SK-N-SH (cell line): ENCODE measurements around the gene TEAD3.
"Not testable (repeated sequence)": the region's sequence is repeated elsewhere in the genome, so short reads cannot be mapped to it uniquely, and the experiment has no call there.

Experiments used
- CTCF ChIP-seq: fragments of 200-600 bp; sonication (generic); IDR thresholded peaks from 2 replicates; pipeline ENCODE4 v1.6.1; 2017; ENCODE audit warnings: antibody characterized with exemption, mild to moderate bottlenecking, moderate library complexity
- ELF1 ChIP-seq: IDR thresholded peaks from 2 replicates; pipeline ENCODE4 v1.4.0; 2012
- EP300 ChIP-seq, 2 experiments: IDR thresholded peaks; 2 replicates each; pipeline versions ENCODE4 v1.4.0 to v1.6.1; 2012; ENCODE audit warnings: borderline replicate concordance in 1 of 2, low read depth in 1 of 2, low read length in 1 of 2
- EZH2phosphoT487 ChIP-seq: fragments of 200-600 bp; sonication (generic); IDR thresholded peaks from 2 replicates; pipeline ENCODE4 v1.6.1; 2017; ENCODE audit warnings: low read depth, mixed run types, mild to moderate bottlenecking, antibody characterized with exemption, moderate library complexity, borderline replicate concordance
- JUND ChIP-seq: IDR thresholded peaks from 2 replicates; pipeline ENCODE4 v1.4.0; 2012
- RAD21 ChIP-seq: IDR thresholded peaks from 2 replicates; pipeline ENCODE4 v1.6.1; 2012; ENCODE audit warnings: mild to moderate bottlenecking, low read length
- RCOR1 ChIP-seq: fragments of 150-350 bp; IDR thresholded peaks from 2 replicates; pipeline ENCODE4 v1.6.1; 2017; ENCODE audit warnings: antibody characterized with exemption, low read length
- RXRA ChIP-seq: IDR thresholded peaks from 2 replicates; pipeline ENCODE4 v1.4.0; 2012; ENCODE audit warnings: low read depth, mild to moderate bottlenecking, borderline replicate concordance
- SMC3 ChIP-seq: IDR thresholded peaks from 2 replicates; pipeline ENCODE4 v1.6.1; 2012; ENCODE audit warnings: low read depth, low read length, improper control_type of control experiment
- TAF1 ChIP-seq: IDR thresholded peaks from 2 replicates; pipeline ENCODE4 v1.6.1; 2012; ENCODE audit warnings: low read depth, mild to moderate bottlenecking, low read length, moderate library complexity, borderline replicate concordance
- YY1 ChIP-seq: IDR thresholded peaks from 2 replicates; pipeline ENCODE4 v1.4.0; 2012; ENCODE audit warnings: low read depth, mild to moderate bottlenecking
- TF ChIP-seq, protein P1 (sequence below): IDR thresholded peaks from 2 replicates; pipeline ENCODE4 v1.4.0; 2012; ENCODE audit warnings: low read depth, borderline replicate concordance

DNA sequence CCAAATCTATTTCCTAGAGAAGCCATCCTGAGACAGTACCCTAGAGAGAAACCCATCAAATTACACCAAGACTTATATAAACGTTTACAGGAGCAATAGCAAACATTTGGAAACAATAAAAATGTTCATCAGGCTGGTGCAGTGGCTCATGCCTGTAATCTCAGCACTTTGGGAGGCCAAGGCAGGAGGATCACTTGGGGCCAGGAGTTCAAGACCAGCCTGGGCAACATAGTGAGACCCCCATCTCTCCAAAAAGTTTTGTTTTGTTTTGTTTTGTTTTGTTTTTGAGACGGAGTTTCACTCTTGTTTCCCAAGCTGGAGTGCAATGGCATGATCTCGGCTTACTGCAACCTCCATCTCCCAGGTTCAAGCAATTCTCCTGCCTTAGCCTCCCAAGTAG, 64.2 kb downstream of the TEAD3 start:
- not testable (repeated sequence) for TF ChIP-seq EP300 (IDR thresholded peaks at IDR 0.05; ENCODE audit: borderline replicate concordance in 1 of 2, low read depth in 1 of 2, low read length in 1 of 2); TAF1; SMC3; CTCF; YY1; JUND; RAD21; RCOR1; ELF1; RXRA; EZH2phosphoT487
- TF ChIP-seq, protein P1, sequence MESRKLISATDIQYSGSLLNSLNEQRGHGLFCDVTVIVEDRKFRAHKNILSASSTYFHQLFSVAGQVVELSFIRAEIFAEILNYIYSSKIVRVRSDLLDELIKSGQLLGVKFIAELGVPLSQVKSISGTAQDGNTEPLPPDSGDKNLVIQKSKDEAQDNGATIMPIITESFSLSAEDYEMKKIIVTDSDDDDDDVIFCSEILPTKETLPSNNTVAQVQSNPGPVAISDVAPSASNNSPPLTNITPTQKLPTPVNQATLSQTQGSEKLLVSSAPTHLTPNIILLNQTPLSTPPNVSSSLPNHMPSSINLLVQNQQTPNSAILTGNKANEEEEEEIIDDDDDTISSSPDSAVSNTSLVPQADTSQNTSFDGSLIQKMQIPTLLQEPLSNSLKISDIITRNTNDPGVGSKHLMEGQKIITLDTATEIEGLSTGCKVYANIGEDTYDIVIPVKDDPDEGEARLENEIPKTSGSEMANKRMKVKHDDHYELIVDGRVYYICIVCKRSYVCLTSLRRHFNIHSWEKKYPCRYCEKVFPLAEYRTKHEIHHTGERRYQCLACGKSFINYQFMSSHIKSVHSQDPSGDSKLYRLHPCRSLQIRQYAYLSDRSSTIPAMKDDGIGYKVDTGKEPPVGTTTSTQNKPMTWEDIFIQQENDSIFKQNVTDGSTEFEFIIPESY: not testable (repeated sequence)
